ENCODE data around the gene RAB11FIP4.

GRCh38 chr17:31536451-31536850 lies 145.0 kb downstream of the RAB11FIP4 start:
- TF ChIP-seq CTCF (conservative IDR thresholded peaks at IDR 0.05; ENCODE audit: low read length) (no peak), EZH2phosphoT487 (IDR thresholded peaks at IDR 0.05; ENCODE audit: borderline replicate concordance) (no peak)
